Adrenal gland (tissue), 5 donors: ENCODE measurements around the gene RGSL1.

ENCODE experiments used
- POLR2A ChIP-seq, 2 donors: fragments of 450-650 bp; IDR thresholded peaks; one replicate each; pipeline ENCODE4 v1.6.1; 2017; ENCODE audit warnings: antibody characterized with exemption in 2 of 2, mild to moderate bottlenecking in 2 of 2, moderate library complexity in 1 of 2
- TF ChIP-seq, protein P1 (sequence below), 6 experiments: fragments of 450-650 bp in 4 of 6; fragments of 200-600 bp in 2 of 6; sonication (generic) in 1 of 6; IDR thresholded peaks; 1 replicate in 5 of 6; 2 replicates in 1 of 6; pipeline versions ENCODE4 v1.5.1 to v1.8.0; 2016 to 2021; ENCODE audit warnings: antibody characterized with exemption in 6 of 6, mild to moderate bottlenecking in 2 of 6, moderate library complexity in 1 of 6
- donor health status: DM: no; HTN: no; CAD: no.

DNA sequence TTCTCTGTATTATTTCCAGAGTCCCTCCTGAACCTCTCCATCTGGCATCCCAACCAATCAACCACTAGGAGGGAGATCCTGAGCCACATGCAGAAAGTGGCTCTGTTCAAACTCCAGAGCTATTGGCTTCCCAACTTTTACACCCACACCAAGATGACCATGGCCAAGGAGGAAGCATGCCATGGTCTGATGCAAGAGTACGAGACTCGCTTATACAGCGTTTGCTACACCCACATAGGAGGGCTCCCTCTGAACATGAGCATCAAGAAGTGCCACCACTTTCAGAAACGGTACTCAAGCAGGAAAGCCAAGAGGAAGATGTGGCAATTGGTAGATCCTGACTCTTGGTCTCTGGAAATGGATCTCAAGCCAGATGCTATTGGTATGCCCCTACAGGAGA lies 23.6 kb downstream of the RGSL1 start:
- TF ChIP-seq, protein P1, sequence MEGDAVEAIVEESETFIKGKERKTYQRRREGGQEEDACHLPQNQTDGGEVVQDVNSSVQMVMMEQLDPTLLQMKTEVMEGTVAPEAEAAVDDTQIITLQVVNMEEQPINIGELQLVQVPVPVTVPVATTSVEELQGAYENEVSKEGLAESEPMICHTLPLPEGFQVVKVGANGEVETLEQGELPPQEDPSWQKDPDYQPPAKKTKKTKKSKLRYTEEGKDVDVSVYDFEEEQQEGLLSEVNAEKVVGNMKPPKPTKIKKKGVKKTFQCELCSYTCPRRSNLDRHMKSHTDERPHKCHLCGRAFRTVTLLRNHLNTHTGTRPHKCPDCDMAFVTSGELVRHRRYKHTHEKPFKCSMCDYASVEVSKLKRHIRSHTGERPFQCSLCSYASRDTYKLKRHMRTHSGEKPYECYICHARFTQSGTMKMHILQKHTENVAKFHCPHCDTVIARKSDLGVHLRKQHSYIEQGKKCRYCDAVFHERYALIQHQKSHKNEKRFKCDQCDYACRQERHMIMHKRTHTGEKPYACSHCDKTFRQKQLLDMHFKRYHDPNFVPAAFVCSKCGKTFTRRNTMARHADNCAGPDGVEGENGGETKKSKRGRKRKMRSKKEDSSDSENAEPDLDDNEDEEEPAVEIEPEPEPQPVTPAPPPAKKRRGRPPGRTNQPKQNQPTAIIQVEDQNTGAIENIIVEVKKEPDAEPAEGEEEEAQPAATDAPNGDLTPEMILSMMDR (IDR thresholded peaks at IDR 0.05) = no peak
- TF ChIP-seq POLR2A (IDR thresholded peaks at IDR 0.05) = no peak
